Thoracic aorta (tissue), 2 donors: Measurements from ENCODE around the gene RAB30. TPM values are rescaled to one million over a fixed set of nuclear protein-coding genes. Genes with fewer than 3 reads are reported as not detected.
A peak's percentile ranks its signal among the peaks of the same experiment; 100 is the strongest.

ENCODE experiments used
- ATAC-seq: fragments of 150-250 bp; one replicate; pipeline ENCODE4 v1.8.0; 2017; ENCODE audit warnings: low read depth; ENCODE audit not compliant: insufficient number of reproducible peaks, low FRiP score
- DNase-seq: peaks from one replicate; pipeline ENCODE4 v3.0.0-alpha.2; 2020; ENCODE audit warnings: low spot score
- H3K27ac ChIP-seq, 2 donors: fragments of 200-600 bp; sonication (generic); 1 replicate in 1 of 2; 2 replicates in 1 of 2; pipeline ENCODE4 v1.5.1; 2016; ENCODE audit warnings: mild to moderate bottlenecking in 2 of 2, moderate library complexity in 2 of 2
- H3K27me3 ChIP-seq: fragments of 200-600 bp; sonication (generic); replicated peaks from 2 replicates; pipeline ENCODE4 v1.6.0; 2016; ENCODE audit warnings: mild to moderate bottlenecking; ENCODE audit not compliant: insufficient read depth
- H3K36me3 ChIP-seq: fragments of 200-600 bp; sonication (generic); one replicate; pipeline ENCODE4 v1.5.1; 2016
- H3K4me1 ChIP-seq, 2 donors: fragments of 200-600 bp; sonication (generic); 1 replicate in 1 of 2; 2 replicates in 1 of 2; pipeline versions ENCODE4 v1.5.1 to v1.6.0; 2016; ENCODE audit warnings: low read depth in 2 of 2, mild to moderate bottlenecking in 1 of 2; ENCODE audit not compliant: control insufficient read depth in 1 of 2
- H3K4me3 ChIP-seq: fragments of 200-600 bp; sonication (generic); 2 replicates; pipeline ENCODE4 v1.5.1; 2016; ENCODE audit warnings: mild to moderate bottlenecking
- H3K9me3 ChIP-seq: fragments of 200-600 bp; sonication (generic); 2 replicates; pipeline ENCODE4 v1.5.1; 2016
- total RNA-seq, 2 donors: library from RNA; depleted of rRNA; stranded (reverse); fragments of >200 nt; gene quantifications; one replicate each; pipeline versions ENCODE4 v1.1.0 to v1.2.3, GENCODE V29; 2016
- TF ChIP-seq, protein P1 (sequence below): fragments of 200-600 bp; sonication (generic); IDR thresholded peaks from one replicate; pipeline ENCODE4 v1.5.1; 2019; ENCODE audit warnings: antibody characterized with exemption

The RAB30 gene
- total RNA-seq, 2 donors from 2014 or later = 16.6 to 25.7 TPM

DNA sequence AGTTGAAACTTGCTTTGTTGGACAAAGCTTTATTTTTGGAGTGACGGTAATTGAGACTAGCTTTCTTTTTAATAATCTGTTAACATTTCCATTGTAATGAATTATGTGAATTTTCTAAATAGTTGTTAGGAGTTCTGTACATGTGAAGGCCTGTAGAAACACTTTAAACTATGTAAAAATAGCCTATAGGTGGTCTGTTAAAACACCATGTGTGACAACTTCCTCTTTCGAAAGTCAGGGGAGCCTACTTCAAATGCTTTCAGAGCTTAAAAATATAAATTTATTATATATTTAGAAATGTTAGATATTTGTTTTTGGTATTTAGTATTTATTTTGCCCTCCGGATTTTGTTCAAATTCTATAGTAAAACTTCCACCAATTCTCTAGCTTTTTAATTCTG, 141.5 kb downstream of the RAB30 start:
- no peaks in the 10 kb centered on the region for H3K9me3 ChIP-seq
- H3K36me3 ChIP-seq = no peaks in the 10 kb centered on the region
- H3K27ac ChIP-seq = no peak overlapping the region
- H3K27me3 ChIP-seq = no peaks in the 10 kb centered on the region
- H3K4me1 ChIP-seq = no peaks in the 10 kb centered on the region
- no peak overlapping the region for H3K4me3 ChIP-seq
- no peak for DNase-seq
- no peak for ATAC-seq
- TF ChIP-seq, protein P1, sequence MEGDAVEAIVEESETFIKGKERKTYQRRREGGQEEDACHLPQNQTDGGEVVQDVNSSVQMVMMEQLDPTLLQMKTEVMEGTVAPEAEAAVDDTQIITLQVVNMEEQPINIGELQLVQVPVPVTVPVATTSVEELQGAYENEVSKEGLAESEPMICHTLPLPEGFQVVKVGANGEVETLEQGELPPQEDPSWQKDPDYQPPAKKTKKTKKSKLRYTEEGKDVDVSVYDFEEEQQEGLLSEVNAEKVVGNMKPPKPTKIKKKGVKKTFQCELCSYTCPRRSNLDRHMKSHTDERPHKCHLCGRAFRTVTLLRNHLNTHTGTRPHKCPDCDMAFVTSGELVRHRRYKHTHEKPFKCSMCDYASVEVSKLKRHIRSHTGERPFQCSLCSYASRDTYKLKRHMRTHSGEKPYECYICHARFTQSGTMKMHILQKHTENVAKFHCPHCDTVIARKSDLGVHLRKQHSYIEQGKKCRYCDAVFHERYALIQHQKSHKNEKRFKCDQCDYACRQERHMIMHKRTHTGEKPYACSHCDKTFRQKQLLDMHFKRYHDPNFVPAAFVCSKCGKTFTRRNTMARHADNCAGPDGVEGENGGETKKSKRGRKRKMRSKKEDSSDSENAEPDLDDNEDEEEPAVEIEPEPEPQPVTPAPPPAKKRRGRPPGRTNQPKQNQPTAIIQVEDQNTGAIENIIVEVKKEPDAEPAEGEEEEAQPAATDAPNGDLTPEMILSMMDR = no peak

DNA sequence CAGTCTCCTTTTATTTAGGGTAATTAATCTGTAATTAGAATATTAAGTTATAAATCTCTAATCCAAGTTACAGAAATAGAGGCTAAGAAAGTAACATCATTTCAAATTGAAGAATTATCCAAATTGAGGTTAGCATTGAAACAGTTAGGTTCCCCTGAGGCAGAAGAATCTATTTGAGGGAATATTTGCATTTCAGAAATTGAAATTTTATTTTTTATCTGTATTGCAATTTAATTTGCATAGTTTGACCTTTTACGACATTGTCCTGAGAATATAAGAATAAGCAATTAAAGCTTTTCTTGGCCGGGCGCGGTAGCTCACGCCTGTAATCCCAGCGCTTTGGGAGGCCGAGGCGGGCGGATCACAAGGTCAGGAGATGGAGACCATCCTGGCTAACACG, 142.6 kb downstream of the RAB30 start:
- TF ChIP-seq, protein P1 = no peak
- no peaks in the 10 kb centered on the region for H3K36me3 ChIP-seq
- no peak for DNase-seq

DNA sequence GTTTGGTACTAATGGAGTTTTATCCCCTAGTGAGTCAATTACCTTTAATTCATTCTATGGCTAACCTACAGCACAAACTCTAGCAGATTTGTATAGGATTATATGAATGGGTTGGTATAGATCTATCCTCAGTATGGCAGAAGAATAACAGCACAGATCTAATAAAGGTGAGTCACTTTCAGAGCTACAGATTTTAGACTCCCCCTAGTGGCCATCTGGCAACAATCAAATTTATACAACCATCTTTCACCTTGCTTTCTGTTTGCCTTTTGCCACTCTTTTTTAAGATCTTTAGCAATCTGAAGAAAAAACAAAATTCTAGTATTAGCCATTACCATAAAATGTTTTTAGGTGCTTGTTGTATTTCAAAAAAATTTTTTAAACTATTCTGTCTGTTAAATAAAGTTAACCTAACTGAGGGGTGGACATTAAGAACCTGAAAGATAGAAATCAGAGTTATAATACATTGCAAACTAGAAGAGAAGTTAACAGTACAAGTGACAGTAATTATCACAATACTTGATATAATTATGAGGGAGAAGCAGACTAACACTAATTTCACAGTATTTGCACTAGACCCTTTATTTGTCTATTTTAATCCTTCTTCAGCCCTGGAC, 144.3 kb downstream of the RAB30 start:
- H3K9me3 ChIP-seq = no peaks in the 10 kb centered on the region
- no peak for DNase-seq
- H3K27me3 ChIP-seq = no peaks in the 10 kb centered on the region
- TF ChIP-seq, protein P1 = peak; percentile 82
- H3K4me1 ChIP-seq = no peaks in the 10 kb centered on the region
- no peak overlapping the region for H3K4me3 ChIP-seq
- no peak overlapping the region for H3K27ac ChIP-seq
- ATAC-seq = no peak
- no peaks in the 10 kb centered on the region for H3K36me3 ChIP-seq

More for the DNA sequence above, 142.6 kb downstream of the RAB30 start:
- no peak overlapping the region for H3K27ac ChIP-seq
- H3K27me3 ChIP-seq = no peaks in the 10 kb centered on the region
- no peaks in the 10 kb centered on the region for H3K4me1 ChIP-seq
- H3K9me3 ChIP-seq = no peaks in the 10 kb centered on the region
- no peak overlapping the region for H3K4me3 ChIP-seq
- no peak for ATAC-seq

DNA sequence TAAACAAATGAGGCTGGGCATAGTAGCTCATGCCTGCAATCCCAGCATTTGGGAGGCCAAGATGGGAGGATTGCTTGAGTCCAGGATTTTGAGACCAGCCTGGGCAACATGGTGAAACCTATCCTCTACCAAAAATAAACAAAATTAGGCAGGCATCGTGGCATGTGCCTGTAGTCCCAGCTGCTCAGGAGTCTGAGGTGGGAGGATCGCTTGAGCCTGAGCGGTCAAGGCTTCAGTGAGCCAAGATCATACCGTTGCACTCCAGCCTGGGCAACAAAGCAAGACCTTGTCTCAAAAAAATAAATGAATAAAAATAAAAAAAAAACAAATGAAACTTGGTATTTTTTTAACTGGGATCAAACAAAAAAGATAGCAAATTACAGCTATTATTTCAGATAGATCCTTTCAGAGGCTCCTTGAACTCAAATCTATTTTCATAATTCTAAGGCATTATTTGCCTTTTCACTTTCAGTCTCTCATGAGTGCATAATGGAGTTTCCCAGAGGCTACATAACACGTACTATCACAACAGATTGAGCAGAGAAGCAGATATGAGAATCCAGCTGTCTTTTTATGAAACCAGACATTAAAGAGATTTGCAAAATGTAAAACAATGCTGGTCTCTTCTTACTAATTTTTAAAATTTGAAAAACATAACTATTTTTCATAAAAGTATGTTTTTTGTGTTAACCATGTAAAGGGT, 147.0 kb downstream of the RAB30 start:
- no peaks in the 10 kb centered on the region for H3K27me3 ChIP-seq
- DNase-seq = no peak
- TF ChIP-seq, protein P1 = no peak
- ATAC-seq = no peak
- no peaks in the 10 kb centered on the region for H3K4me1 ChIP-seq
- H3K9me3 ChIP-seq = no peaks in the 10 kb centered on the region
- no peak overlapping the region for H3K4me3 ChIP-seq
- H3K36me3 ChIP-seq = no peaks in the 10 kb centered on the region
- no peak overlapping the region for H3K27ac ChIP-seq

Other genes with a start within 250 kb of the RAB30 start
- 10 to 100 TPM; 46.8 to 55.9 TPM for gene PRCP, start 171.5 kb downstream of the RAB30 start, total RNA-seq
- gene DDIAS, start 170.2 kb downstream of the RAB30 start, total RNA-seq = 1 to 10 TPM in 1 of 2 donors, not detected in 1; 1.2 TPM
- 100 to 1,000 TPM in 1 of 2 donors, 10 to 100 TPM in 1; 73.4 to 114 TPM for gene PCF11, start 85.2 kb upstream of the RAB30 start, total RNA-seq
- 10 to 100 TPM; 11.6 to 25.6 TPM for gene ANKRD42, start 121.8 kb upstream of the RAB30 start, total RNA-seq
- gene CCDC90B, start 214.5 kb upstream of the RAB30 start, total RNA-seq = 10 to 100 TPM; 18.0 to 18.5 TPM